Kidney epithelial cell (primary cell): ENCODE results near the gene SSRP1. TPM values are rescaled to one million over a fixed set of nuclear protein-coding genes. Genes with fewer than 3 reads are reported as not detected.

Source experiments
- DNase-seq: peaks from one replicate; pipeline ENCODE4 v3.0.0-alpha.2; 2010; ENCODE audit warnings: low read depth
- H3K27me3 ChIP-seq: 2 replicates; pipeline ENCODE4 v1.6.0; 2011; ENCODE audit warnings: low read length; ENCODE audit not compliant: control insufficient read depth, insufficient read depth
- H3K36me3 ChIP-seq: 2 replicates; pipeline ENCODE4 v1.5.1; 2011; ENCODE audit warnings: low read length; ENCODE audit not compliant: control insufficient read depth, insufficient read depth
- H3K4me3 ChIP-seq: 2 replicates; pipeline ENCODE4 v1.5.1; 2011; ENCODE audit warnings: low read depth, mild to moderate bottlenecking, control low read depth, low read length
- CTCF ChIP-seq: IDR thresholded peaks from 2 replicates; pipeline ENCODE4 v1.5.1; 2011; ENCODE audit warnings: mild to moderate bottlenecking, moderate library complexity, low read length, control low read depth, inconsistent platforms; ENCODE audit not compliant: insufficient read depth, poor library complexity, severe bottlenecking
- total RNA-seq: library from RNA; depleted of rRNA; stranded (reverse); fragments of >200 nt; gene quantifications from 2 replicates; pipeline ENCODE4 v1.2.3, GENCODE V29; 2015

The SSRP1 gene
- total RNA-seq, 1 donor from 2014 or later, result 156 TPM

GRCh38 chr11:57315491-57315890 lies 20.2 kb downstream of the SSRP1 start:
- H3K27me3 ChIP-seq, result no peaks in the 10 kb centered on the region
- H3K4me3 ChIP-seq, result no peak overlapping the region
- DNase-seq, result no peak
- no peak for TF ChIP-seq CTCF
- H3K36me3 ChIP-seq, result peaks cover 8% of the 10 kb centered on the region

DNA sequence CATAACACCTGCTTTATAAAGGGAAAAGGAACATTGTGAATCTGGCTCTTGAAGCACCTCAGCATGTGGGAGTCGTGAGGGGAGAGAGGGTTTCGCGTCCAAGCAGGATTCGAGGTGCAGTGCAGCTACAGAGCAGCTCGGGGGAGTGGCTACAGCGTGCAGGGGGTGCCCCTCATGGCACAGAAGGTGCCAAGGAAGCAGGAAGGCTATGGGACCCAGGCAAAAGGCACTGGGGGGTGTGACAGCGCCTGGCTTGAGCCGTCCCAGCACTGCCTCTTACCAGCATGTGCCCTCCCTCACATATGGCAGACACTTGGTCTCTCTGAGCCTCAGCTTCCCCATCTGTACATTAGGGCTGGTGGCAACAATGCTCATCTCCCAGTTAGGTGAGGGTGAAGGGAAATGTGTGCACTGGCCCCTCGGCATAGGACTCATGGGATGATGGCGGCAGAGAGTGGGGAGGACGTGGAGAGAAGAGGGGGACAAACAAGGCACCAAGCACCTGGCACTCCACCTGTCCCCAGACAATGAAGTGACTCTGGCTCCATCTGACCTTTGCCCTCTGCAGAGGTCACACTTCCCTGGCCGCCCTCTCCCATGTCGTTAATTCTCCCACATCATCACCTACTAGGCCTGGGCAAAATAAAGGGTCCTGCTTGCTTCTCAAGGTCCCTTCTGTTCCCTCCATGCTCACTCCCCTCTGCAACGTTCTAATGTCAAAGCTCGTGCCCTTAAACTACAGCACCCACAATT lies 21.3 kb downstream of the SSRP1 start:
- no peak overlapping the region for H3K4me3 ChIP-seq
- no peak for DNase-seq
- peaks cover 11% of the 10 kb centered on the region for H3K36me3 ChIP-seq
- H3K27me3 ChIP-seq, result no peaks in the 10 kb centered on the region
- no peak for TF ChIP-seq CTCF

GRCh38 chr11:57313788-57314135 lies 21.9 kb downstream of the SSRP1 start:
- TF ChIP-seq CTCF, result no peak
- H3K36me3 ChIP-seq, result peaks cover 12% of the 10 kb centered on the region

GRCh38 chr11:57313071-57313787 lies 22.5 kb downstream of the SSRP1 start:
- Histone ChIP-seq H3K27me3 (no peaks in the 10 kb centered on the region), H3K36me3 (peaks cover 11% of the 10 kb centered on the region), H3K4me3 (no peak overlapping the region)
- no peak for DNase-seq
- TF ChIP-seq CTCF, result no peak

More at GRCh38 chr11:57313788-57314135, 21.9 kb downstream of the SSRP1 start:
- Histone ChIP-seq H3K27me3 (no peaks in the 10 kb centered on the region), H3K4me3 (no peak overlapping the region)
- no peak for DNase-seq

DNA sequence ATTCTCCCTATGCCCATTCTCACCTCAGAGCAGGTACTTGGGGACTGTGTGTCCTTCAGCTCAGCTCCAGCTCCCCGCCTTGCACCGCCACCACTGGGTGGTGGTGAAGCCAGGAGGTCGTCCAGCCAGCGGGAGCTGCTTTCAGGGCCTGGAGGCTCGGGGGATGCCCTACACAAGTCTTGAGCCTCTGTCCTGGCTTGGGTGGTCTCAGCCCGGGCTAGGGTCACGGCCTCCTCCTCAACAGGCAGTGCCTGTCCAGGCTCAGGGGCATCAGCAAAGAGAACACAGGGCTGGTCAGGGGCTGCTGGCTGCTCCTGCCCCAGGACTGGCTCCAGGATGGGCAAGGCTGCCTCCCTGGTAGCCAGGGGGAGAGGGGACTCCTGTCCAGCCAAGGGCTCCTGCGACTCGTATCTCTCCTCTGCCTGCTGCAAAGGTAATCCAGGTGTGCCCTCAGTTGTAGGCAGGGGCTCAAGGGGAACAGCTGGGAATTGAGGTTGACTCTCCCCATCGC lies 23.1 kb downstream of the SSRP1 start:
- TF ChIP-seq CTCF, result no peak
- DNase-seq, result no peak
- Histone ChIP-seq H3K27me3 (no peaks in the 10 kb centered on the region), H3K4me3 (no peak overlapping the region), H3K36me3 (peaks cover 11% of the 10 kb centered on the region)
